GM12878 (cell line): ENCODE results near the gene LANCL1. TPM values are rescaled to one million over a fixed set of nuclear protein-coding genes. Genes with fewer than 3 reads are reported as not detected.

ENCODE experiments used
- ATAC-seq: fragments of 200-7000 bp; cut with Tn5 transposase; 3 replicates; pipeline ENCODE4 v1.9.1; 2020; ENCODE audit warnings: mild to moderate bottlenecking, moderate library complexity
- BruUV-seq: library from RNA; stranded (reverse); fragments of 400-500 nt; replicated peaks from 2 replicates; lab custom pipeline; 2021; lab: Mats Ljungman, UMichigan
- CTCF ChIA-PET: fragments of 300-600 bp; sonication (Branson Sonifier 250); formaldehyde crosslinking; extraction: SDS; loops from one replicate; lab custom pipeline; 2021; ENCODE audit warnings: inconsistent platforms; lab: Yijun Ruan, JAX
- POLR2A ChIA-PET: fragments of 350-600 bp; formaldehyde crosslinking; extraction: SDS; loops from one replicate; lab custom pipeline; 2021; ENCODE audit warnings: inconsistent platforms; lab: Charles Lee
- RAD21 ChIA-PET: fragments of 300-600 bp; sonication (Branson Sonifier 250); formaldehyde crosslinking; loops from one replicate; lab custom pipeline; 2023; ENCODE audit warnings: antibody characterized with exemption; ENCODE audit not compliant: unreplicated experiment; lab: Charles Lee
- SMC1A ChIA-PET: fragments of 300-600 bp; sonication (Branson Sonifier 250); formaldehyde crosslinking; loops from one replicate; lab custom pipeline; 2023; ENCODE audit not compliant: unreplicated experiment, uncharacterized antibody; lab: Charles Lee
- DNase-seq: peaks from one replicate; pipeline ENCODE4 v3.0.0-alpha.2; 2011; ENCODE audit warnings: low read depth, low spot score
- FAIRE-seq: peaks from 3 replicates; lab custom pipeline; 2011; peaks lifted over from hg19 to GRCh38; lab: Jason Lieb, UNC
- H2AFZ ChIP-seq: 2 replicates; pipeline ENCODE4 v1.6.0; 2011; ENCODE audit warnings: low read depth, low read length, control low read depth; ENCODE audit not compliant: control insufficient read depth
- H3K27ac ChIP-seq: 2 replicates; pipeline ENCODE4 v1.5.1; 2011; ENCODE audit warnings: control low read depth; ENCODE audit not compliant: control insufficient read depth, insufficient read depth
- H3K27me3 ChIP-seq, 2 experiments: replicated peaks in 1 of 2; 2 replicates each; pipeline versions ENCODE4 v1.6.0 to v1.6.1; 2011; ENCODE audit warnings: low read length in 1 of 2; ENCODE audit not compliant: control insufficient read depth in 2 of 2, insufficient read depth in 2 of 2
- H3K36me3 ChIP-seq, 2 experiments: 2 replicates each; pipeline ENCODE4 v1.5.1; 2011; ENCODE audit warnings: low read length in 1 of 2; ENCODE audit not compliant: control insufficient read depth in 2 of 2, insufficient read depth in 2 of 2
- H3K4me1 ChIP-seq: 2 replicates; pipeline ENCODE4 v1.6.1; 2011; ENCODE audit warnings: mild to moderate bottlenecking, low read length, moderate library complexity, mixed read lengths; ENCODE audit not compliant: control insufficient read depth, insufficient read depth
- H3K4me2 ChIP-seq: 2 replicates; pipeline ENCODE4 v1.6.0; 2011; ENCODE audit warnings: control low read depth; ENCODE audit not compliant: control insufficient read depth, insufficient read depth
- H3K4me3 ChIP-seq: fragments of 200-600 bp; sonication (generic); 2 replicates; pipeline ENCODE4 v1.5.1; 2016
- H3K79me2 ChIP-seq: 2 replicates; pipeline ENCODE4 v1.6.0; 2011; ENCODE audit warnings: low read length; ENCODE audit not compliant: control insufficient read depth, insufficient read depth
- H3K9ac ChIP-seq: 2 replicates; pipeline ENCODE4 v1.8.0; 2011; ENCODE audit warnings: low read length, control low read depth, mixed read lengths; ENCODE audit not compliant: control insufficient read depth, insufficient read depth
- H3K9me3 ChIP-seq: replicated peaks from 3 replicates; pipeline ENCODE4 v1.5.1; 2011; ENCODE audit warnings: mild to moderate bottlenecking, low read length; ENCODE audit not compliant: control insufficient read depth, insufficient read depth
- H4K20me1 ChIP-seq: 2 replicates; pipeline ENCODE4 v1.6.0; 2011; ENCODE audit not compliant: control insufficient read depth, insufficient read depth
- BRCA1 ChIP-seq: IDR thresholded peaks from 2 replicates; pipeline ENCODE4 v1.6.1; 2011; ENCODE audit warnings: low read depth, low read length, improper control_type of control experiment
- CBX3 ChIP-seq: fragments of 200-600 bp; sonication (generic); IDR thresholded peaks from 2 replicates; pipeline ENCODE4 v1.6.1; 2016; ENCODE audit warnings: low read depth, borderline replicate concordance
- EGR1 ChIP-seq, 2 experiments: IDR thresholded peaks; 1 replicate in 1 of 2; 2 replicates in 1 of 2; pipeline ENCODE4 v1.6.1; 2011 to 2012; ENCODE audit warnings: low read depth in 2 of 2, low read length in 2 of 2, borderline replicate concordance in 1 of 2, mild to moderate bottlenecking in 1 of 2, moderate library complexity in 1 of 2
- EP300 ChIP-seq, 2 experiments: fragments of 150-350 bp in 1 of 2; IDR thresholded peaks; 2 replicates each; pipeline ENCODE4 v1.6.1; 2011 to 2012; ENCODE audit warnings: low read depth in 2 of 2, low read length in 2 of 2, borderline replicate concordance in 1 of 2, improper control_type of control experiment in 1 of 2, inconsistent platforms in 1 of 2; ENCODE audit not compliant: control insufficient read depth in 1 of 2
- JUNB ChIP-seq: IDR thresholded peaks from 2 replicates; pipeline ENCODE4 v1.6.1; 2016; ENCODE audit warnings: antibody characterized with exemption, mild to moderate bottlenecking
- NFIC ChIP-seq: IDR thresholded peaks from 2 replicates; pipeline ENCODE4 v1.6.1; 2012; ENCODE audit warnings: low read depth, mild to moderate bottlenecking, inconsistent platforms, low read length, moderate library complexity
- POLR2A ChIP-seq: IDR thresholded peaks from 2 replicates; pipeline ENCODE4 v1.6.1; 2011; ENCODE audit warnings: low read depth, mild to moderate bottlenecking, low read length
- RUNX3 ChIP-seq: IDR thresholded peaks from 2 replicates; pipeline ENCODE4 v1.6.1; 2012; ENCODE audit warnings: low read length, inconsistent platforms
- SIN3A ChIP-seq: IDR thresholded peaks from 2 replicates; pipeline ENCODE4 v1.6.1; 2012; ENCODE audit warnings: low read depth, low read length, improper control_type of control experiment
- ZBED1 ChIP-seq: IDR thresholded peaks from 2 replicates; pipeline ENCODE4 v1.6.1; 2016; ENCODE audit warnings: borderline replicate concordance
- ZZZ3 ChIP-seq: IDR thresholded peaks from 2 replicates; pipeline ENCODE4 v1.6.1; 2011; ENCODE audit warnings: low read depth; ENCODE audit not compliant: control insufficient read depth, insufficient read length
- in situ Hi-C: fragments of 300-500 bp; cut with MboI; formaldehyde crosslinking; loops from 9 replicates; pipeline ENCODE4 v1.14.3; 2018; ENCODE audit warnings: mixed read lengths
- intact Hi-C: fragments of 100-400 bp; cut with micrococcal nuclease; formaldehyde crosslinking; loops from one replicate; pipeline ENCODE4 v1.14.2; 2022; ENCODE audit not compliant: unreplicated experiment
- polyA plus RNA-seq, 11 experiments: library from polyadenylated mRNA; depleted of rRNA in 4 of 11; unstranded in 6 of 11; stranded (reverse) in 5 of 11; fragments of >200 nt; fragmentation: Nextera tagmentation in 4 of 11; fragmentation: Illumina TruSeq in 1 of 11; extraction: Ambion mirVana in 4 of 11; extraction: Trizol in 1 of 11; gene quantifications; 1 replicate in 1 of 11; 2 replicates in 10 of 11; pipeline versions ENCODE4 v1.2.1 to v1.2.3, GENCODE V29; 2011 to 2016; ENCODE audit warnings: inconsistent platforms in 2 of 11, missing spikeins in 2 of 11, low read depth in 1 of 11
- total RNA-seq, 4 experiments: library from RNA; depleted of rRNA in 3 of 4; stranded (reverse); fragments of >200 nt in 3 of 4; fragmentation: Illumina TruSeq in 1 of 4; extraction: Trizol in 1 of 4; gene quantifications; 2 replicates each; pipeline versions ENCODE4 v1.2.1 to v1.2.3, GENCODE V29; 2013 to 2021
- TF ChIP-seq, protein P1 (sequence below): fragments of 450-650 bp; IDR thresholded peaks from 2 replicates; pipeline ENCODE4 v1.6.1; 2018; ENCODE audit warnings: mild to moderate bottlenecking, low read depth, moderate library complexity; ENCODE audit not compliant: partially characterized antibody
- TF ChIP-seq, protein P2 (sequence below): fragments of 450-650 bp; formaldehyde crosslinking; IDR thresholded peaks from 2 replicates; pipeline ENCODE4 v1.4.0; 2022; ENCODE audit warnings: mild to moderate bottlenecking, moderate library complexity

Gene LANCL1
- total and polyA plus RNA-seq, 10 of the 15 experiments (the other 5 are each of a cell fraction or from before 2014, with no cell fraction given): 13.6 to 79.1 (median 26.9) TPM

DNA sequence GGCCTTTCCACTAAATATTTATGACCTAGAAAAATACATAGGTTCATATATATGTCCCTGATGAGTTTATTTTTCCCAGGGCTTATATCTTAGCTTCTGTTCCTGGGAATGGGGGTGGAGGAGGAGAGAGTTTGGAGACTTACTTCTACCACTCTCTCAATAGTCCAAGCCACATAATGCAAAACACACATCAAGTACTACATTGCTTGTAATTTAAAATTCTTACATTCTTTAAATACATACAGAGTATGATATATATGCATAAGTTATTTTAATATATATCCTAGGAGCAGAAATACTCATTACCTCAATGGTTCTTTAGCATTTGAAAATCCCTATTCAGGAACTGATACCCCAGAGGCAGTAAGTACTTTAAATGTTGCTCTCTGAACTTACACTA, 88.4 kb downstream of the LANCL1 start:
- no peaks in the 10 kb centered on the region for H3K79me2 ChIP-seq
- no peak for ATAC-seq
- TF ChIP-seq NFIC (no peak), POLR2A (no peak), EGR1 (IDR thresholded peaks at IDR 0.05; ENCODE audit: borderline replicate concordance in 1 of 2, low read depth in 2 of 2, low read length in 2 of 2) (no peak), CBX3 (no peak), RUNX3 (no peak), ZZZ3 (no peak), BRCA1 (no peak), SIN3A (no peak), ZBED1 (no peak), EP300 (IDR thresholded peaks at IDR 0.05; ENCODE audit: borderline replicate concordance in 1 of 2, control insufficient read depth in 1 of 2, low read depth in 2 of 2, low read length in 2 of 2) (no peak), JUNB (no peak)
- TF ChIP-seq, protein P1, sequence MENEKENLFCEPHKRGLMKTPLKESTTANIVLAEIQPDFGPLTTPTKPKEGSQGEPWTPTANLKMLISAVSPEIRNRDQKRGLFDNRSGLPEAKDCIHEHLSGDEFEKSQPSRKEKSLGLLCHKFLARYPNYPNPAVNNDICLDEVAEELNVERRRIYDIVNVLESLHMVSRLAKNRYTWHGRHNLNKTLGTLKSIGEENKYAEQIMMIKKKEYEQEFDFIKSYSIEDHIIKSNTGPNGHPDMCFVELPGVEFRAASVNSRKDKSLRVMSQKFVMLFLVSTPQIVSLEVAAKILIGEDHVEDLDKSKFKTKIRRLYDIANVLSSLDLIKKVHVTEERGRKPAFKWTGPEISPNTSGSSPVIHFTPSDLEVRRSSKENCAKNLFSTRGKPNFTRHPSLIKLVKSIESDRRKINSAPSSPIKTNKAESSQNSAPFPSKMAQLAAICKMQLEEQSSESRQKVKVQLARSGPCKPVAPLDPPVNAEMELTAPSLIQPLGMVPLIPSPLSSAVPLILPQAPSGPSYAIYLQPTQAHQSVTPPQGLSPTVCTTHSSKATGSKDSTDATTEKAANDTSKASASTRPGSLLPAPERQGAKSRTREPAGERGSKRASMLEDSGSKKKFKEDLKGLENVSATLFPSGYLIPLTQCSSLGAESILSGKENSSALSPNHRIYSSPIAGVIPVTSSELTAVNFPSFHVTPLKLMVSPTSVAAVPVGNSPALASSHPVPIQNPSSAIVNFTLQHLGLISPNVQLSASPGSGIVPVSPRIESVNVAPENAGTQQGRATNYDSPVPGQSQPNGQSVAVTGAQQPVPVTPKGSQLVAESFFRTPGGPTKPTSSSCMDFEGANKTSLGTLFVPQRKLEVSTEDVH: no peak
- TF ChIP-seq, protein P2, sequence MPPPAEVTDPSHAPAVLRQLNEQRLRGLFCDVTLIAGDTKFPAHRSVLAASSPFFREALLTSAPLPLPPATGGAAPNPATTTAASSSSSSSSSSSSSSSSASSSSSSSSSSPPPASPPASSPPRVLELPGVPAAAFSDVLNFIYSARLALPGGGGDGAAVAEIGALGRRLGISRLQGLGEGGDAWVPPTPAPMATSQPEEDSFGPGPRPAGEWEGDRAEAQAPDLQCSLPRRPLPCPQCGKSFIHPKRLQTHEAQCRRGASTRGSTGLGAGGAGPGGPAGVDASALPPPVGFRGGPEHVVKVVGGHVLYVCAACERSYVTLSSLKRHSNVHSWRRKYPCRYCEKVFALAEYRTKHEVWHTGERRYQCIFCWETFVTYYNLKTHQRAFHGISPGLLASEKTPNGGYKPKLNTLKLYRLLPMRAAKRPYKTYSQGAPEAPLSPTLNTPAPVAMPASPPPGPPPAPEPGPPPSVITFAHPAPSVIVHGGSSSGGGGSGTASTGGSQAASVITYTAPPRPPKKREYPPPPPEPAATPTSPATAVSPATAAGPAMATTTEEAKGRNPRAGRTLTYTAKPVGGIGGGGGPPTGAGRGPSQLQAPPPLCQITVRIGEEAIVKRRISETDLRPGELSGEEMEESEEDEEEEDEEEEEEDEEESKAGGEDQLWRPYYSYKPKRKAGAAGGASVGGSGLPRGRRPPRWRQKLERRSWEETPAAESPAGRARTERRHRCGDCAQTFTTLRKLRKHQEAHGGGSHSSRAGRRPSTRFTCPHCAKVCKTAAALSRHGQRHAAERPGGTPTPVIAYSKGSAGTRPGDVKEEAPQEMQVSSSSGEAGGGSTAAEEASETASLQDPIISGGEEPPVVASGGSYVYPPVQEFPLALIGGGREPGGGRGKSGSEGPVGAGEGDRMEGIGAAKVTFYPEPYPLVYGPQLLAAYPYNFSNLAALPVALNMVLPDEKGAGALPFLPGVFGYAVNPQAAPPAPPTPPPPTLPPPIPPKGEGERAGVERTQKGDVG (CRISPR knock-in tag): no peak
- TF ChIP-seq, all 136 proteins: peak for 0
- no peak overlapping the region for H3K27ac ChIP-seq
- no peaks in the 10 kb centered on the region for H3K4me1 ChIP-seq
- no peak overlapping the region for H3K9ac ChIP-seq
- no peak overlapping the region for H2AFZ ChIP-seq
- CTCF ChIA-PET: interaction anchor here (1.7 kb wide), 1 partner anchor 11 kb away, joined by 5 read pairs; no protein-coding TSS in a partner anchor
- H3K27me3 ChIP-seq: peaks cover 0 to 2% of the 10 kb centered on the region in 2 experiments; a peak in 1 of 4 replicates
- H3K9me3 ChIP-seq: no peaks in the 10 kb centered on the region
- DNase-seq: no peak
- SMC1A ChIA-PET: interaction anchor here (0.6 to 2.3 kb wide), 3 partner anchors 11 to 724 kb away, joined by 3 to 6 read pairs (median 3); no protein-coding TSS in a partner anchor
- no peak overlapping the region for H3K4me2 ChIP-seq
- intact Hi-C loops (no loop called here), in situ Hi-C loops (no loop called here)
- POLR2A ChIA-PET: no interaction called here
- H3K36me3 ChIP-seq: no peaks in the 10 kb centered on the region
- RAD21 ChIA-PET: interaction anchor here (1.8 kb wide), 1 partner anchor 11 kb away, joined by 4 read pairs; no protein-coding TSS in a partner anchor
- H3K4me3 ChIP-seq: no peak overlapping the region
- no peak for FAIRE-seq
- no TSS peak for BruUV-seq
- no peaks in the 10 kb centered on the region for H4K20me1 ChIP-seq
